ENCODE data around the gene FRMD6.

GRCh38 chr14:51614707-51615106 is 37.0 kb upstream of the FRMD6 start:
- TF ChIP-seq PATZ1 (CRISPR knock-in tag; IDR thresholded peaks at IDR 0.05; ENCODE audit: borderline replicate concordance): no peak
- TF ChIP-seq SNAI2 (CRISPR knock-in tag; IDR thresholded peaks at IDR 0.05): no peak
- no peak for TF ChIP-seq ESRRG (CRISPR knock-in tag; IDR thresholded peaks at IDR 0.05)
- TF ChIP-seq, protein P1, sequence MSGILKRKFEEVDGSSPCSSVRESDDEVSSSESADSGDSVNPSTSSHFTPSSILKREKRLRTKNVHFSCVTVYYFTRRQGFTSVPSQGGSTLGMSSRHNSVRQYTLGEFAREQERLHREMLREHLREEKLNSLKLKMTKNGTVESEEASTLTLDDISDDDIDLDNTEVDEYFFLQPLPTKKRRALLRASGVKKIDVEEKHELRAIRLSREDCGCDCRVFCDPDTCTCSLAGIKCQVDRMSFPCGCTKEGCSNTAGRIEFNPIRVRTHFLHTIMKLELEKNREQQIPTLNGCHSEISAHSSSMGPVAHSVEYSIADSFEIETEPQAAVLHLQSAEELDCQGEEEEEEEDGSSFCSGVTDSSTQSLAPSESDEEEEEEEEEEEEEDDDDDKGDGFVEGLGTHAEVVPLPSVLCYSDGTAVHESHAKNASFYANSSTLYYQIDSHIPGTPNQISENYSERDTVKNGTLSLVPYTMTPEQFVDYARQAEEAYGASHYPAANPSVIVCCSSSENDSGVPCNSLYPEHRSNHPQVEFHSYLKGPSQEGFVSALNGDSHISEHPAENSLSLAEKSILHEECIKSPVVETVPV (CRISPR knock-in tag; IDR thresholded peaks at IDR 0.05): no peak
- TF ChIP-seq, protein P2, sequence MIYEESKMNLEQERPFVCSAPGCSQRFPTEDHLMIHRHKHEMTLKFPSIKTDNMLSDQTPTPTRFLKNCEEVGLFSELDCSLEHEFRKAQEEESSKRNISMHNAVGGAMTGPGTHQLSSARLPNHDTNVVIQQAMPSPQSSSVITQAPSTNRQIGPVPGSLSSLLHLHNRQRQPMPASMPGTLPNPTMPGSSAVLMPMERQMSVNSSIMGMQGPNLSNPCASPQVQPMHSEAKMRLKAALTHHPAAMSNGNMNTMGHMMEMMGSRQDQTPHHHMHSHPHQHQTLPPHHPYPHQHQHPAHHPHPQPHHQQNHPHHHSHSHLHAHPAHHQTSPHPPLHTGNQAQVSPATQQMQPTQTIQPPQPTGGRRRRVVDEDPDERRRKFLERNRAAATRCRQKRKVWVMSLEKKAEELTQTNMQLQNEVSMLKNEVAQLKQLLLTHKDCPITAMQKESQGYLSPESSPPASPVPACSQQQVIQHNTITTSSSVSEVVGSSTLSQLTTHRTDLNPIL (CRISPR knock-in tag; IDR thresholded peaks at IDR 0.05; ENCODE audit: low read depth): no peak
- TF ChIP-seq POU6F1 (CRISPR knock-in tag; IDR thresholded peaks at IDR 0.05; ENCODE audit: borderline replicate concordance, low read depth): no peak
- no peak for TF ChIP-seq BACH2 (CRISPR knock-in tag; IDR thresholded peaks at IDR 0.05; ENCODE audit: borderline replicate concordance)
- no peak for TF ChIP-seq ZNF8 (CRISPR knock-in tag; IDR thresholded peaks at IDR 0.05)
- no peak for TF ChIP-seq ZFP30 (CRISPR knock-in tag; IDR thresholded peaks at IDR 0.05)
- no peak for TF ChIP-seq PPARA (CRISPR knock-in tag; IDR thresholded peaks at IDR 0.05; ENCODE audit: borderline replicate concordance)
- TF ChIP-seq ZFP3 (CRISPR knock-in tag; IDR thresholded peaks at IDR 0.05): no peak
- TF ChIP-seq TCF4 (CRISPR knock-in tag; IDR thresholded peaks at IDR 0.05; ENCODE audit: borderline replicate concordance): no peak
- 0 out of 2 replicates have a peak, but pooled peaks have one; percentile 17 for TF ChIP-seq ISL1 (CRISPR knock-in tag; IDR thresholded peaks at IDR 0.05)

Data from SK-N-SH treated with all-trans-retinoic acid at 6 μM for 48 hours (cell line).